HCT116 (cell line): ENCODE data around the gene TFF3. TPM values are rescaled to one million over a fixed set of nuclear protein-coding genes. Genes with fewer than 3 reads are reported as not detected.

Experiments used
- ATAC-seq: fragments of 200-7000 bp; cut with Tn5 transposase; 2 replicates; pipeline ENCODE4 v1.9.1; 2020; ENCODE audit warnings: mild to moderate bottlenecking, moderate library complexity
- BruUV-seq: library from RNA; stranded (reverse); fragments of 400-500 nt; replicated peaks from 2 replicates; lab custom pipeline; 2021; lab: Mats Ljungman, UMichigan
- CTCF ChIA-PET: fragments of 300-600 bp; sonication (Branson Sonifier 250); formaldehyde crosslinking; loops from one replicate; lab custom pipeline; 2021; ENCODE audit warnings: antibody characterized with exemption; lab: Charles Lee
- POLR2A ChIA-PET: fragments of 300-600, 350-600 bp; sonication (Branson Sonifier 250); formaldehyde crosslinking; loops from one replicate; lab custom pipeline; 2021; ENCODE audit warnings: antibody characterized with exemption; lab: Charles Lee
- RAD21 ChIA-PET, 2 experiments: fragments of 300-600 bp; sonication (Branson Sonifier 250); formaldehyde crosslinking; loops; one replicate each; lab custom pipeline; 2023; ENCODE audit warnings: low total read pairs in 2 of 2; ENCODE audit not compliant: uncharacterized antibody in 2 of 2, unreplicated experiment in 2 of 2, low non-redundant PET in 1 of 2; lab: Charles Lee
- DNase-seq: peaks from one replicate; pipeline ENCODE4 v3.0.0-alpha.2; 2010; ENCODE audit warnings: low read depth, low spot score
- H2AFZ ChIP-seq: fragments of 200-600 bp; shearing (Covaris generic), sonication (generic); 2 replicates; pipeline ENCODE4 v1.6.1; 2017; ENCODE audit warnings: low read depth, mixed run types, mixed read lengths, antibody characterized with exemption, low read length; ENCODE audit not compliant: poor library complexity, severe bottlenecking
- H3K27ac ChIP-seq: 2 replicates; pipeline ENCODE4 v1.5.1; 2012; ENCODE audit warnings: low read depth, low read length
- H3K27me3 ChIP-seq: fragments of 200-600 bp; sonication (generic); 2 replicates; pipeline ENCODE4 v1.6.1; 2016; ENCODE audit warnings: mixed run types, low read length, mixed read lengths; ENCODE audit not compliant: insufficient read depth
- H3K36me3 ChIP-seq, 2 experiments: fragments of 200-500 bp in 1 of 2; fragments of 200-600 bp in 1 of 2; sonication (Bioruptor generic) in 1 of 2; sonication (generic) in 1 of 2; 2 replicates each; pipeline versions ENCODE4 v1.5.1 to v1.6.1; 2014 to 2016; ENCODE audit warnings: low read length in 2 of 2, inconsistent platforms in 1 of 2, mixed read lengths in 1 of 2, mixed run types in 1 of 2; ENCODE audit not compliant: insufficient read depth in 2 of 2, control insufficient read depth in 1 of 2
- H3K4me1 ChIP-seq, 2 experiments: fragments of 200-600 bp in 1 of 2; sonication (generic) in 1 of 2; 2 replicates each; pipeline versions ENCODE4 v1.5.1 to v1.6.1; 2012 to 2017; ENCODE audit warnings: low read length in 2 of 2, inconsistent platforms in 1 of 2, mild to moderate bottlenecking in 1 of 2, mixed read lengths in 1 of 2, mixed run types in 1 of 2, moderate library complexity in 1 of 2; ENCODE audit not compliant: insufficient read depth in 2 of 2, control insufficient read depth in 1 of 2
- H3K4me2 ChIP-seq: fragments of 200-600 bp; sonication (generic); 2 replicates; pipeline ENCODE4 v1.6.1; 2017; ENCODE audit warnings: mixed run types, low read length, mixed read lengths
- H3K4me3 ChIP-seq, 2 experiments: fragments of 200-600 bp in 1 of 2; sonication (generic) in 1 of 2; replicated peaks in 1 of 2; 2 replicates each; pipeline ENCODE4 v1.5.1; 2011 to 2016; ENCODE audit warnings: low read length in 2 of 2, control low read depth in 1 of 2, low read depth in 1 of 2, mild to moderate bottlenecking in 1 of 2, mixed read lengths in 1 of 2, mixed run types in 1 of 2
- H3K79me2 ChIP-seq: fragments of 200-600 bp; sonication (generic); 2 replicates; pipeline ENCODE4 v1.6.1; 2017; ENCODE audit warnings: mild to moderate bottlenecking, mixed run types, low read length, moderate library complexity, mixed read lengths; ENCODE audit not compliant: insufficient read depth
- H3K9ac ChIP-seq: fragments of 200-600 bp; sonication (generic); 2 replicates; pipeline ENCODE4 v1.6.1; 2016; ENCODE audit warnings: low read length, mixed read lengths
- H3K9me2 ChIP-seq: fragments of 200-600 bp; sonication (generic), shearing (Covaris generic); 2 replicates; pipeline ENCODE4 v1.6.1; 2017; ENCODE audit warnings: mixed run types, mild to moderate bottlenecking, moderate library complexity; ENCODE audit not compliant: insufficient read depth
- H3K9me3 ChIP-seq, 2 experiments: fragments of 200-500 bp in 1 of 2; fragments of 200-600 bp in 1 of 2; sonication (Bioruptor generic) in 1 of 2; sonication (generic) in 1 of 2; 2 replicates each; pipeline ENCODE4 v1.6.1; 2014 to 2017; ENCODE audit warnings: low read length in 2 of 2, mixed read lengths in 2 of 2, inconsistent platforms in 1 of 2, low read depth in 1 of 2, mild to moderate bottlenecking in 1 of 2, mixed run types in 1 of 2, moderate library complexity in 1 of 2; ENCODE audit not compliant: control insufficient read depth in 1 of 2, insufficient read depth in 1 of 2
- H4K20me1 ChIP-seq: fragments of 200-600 bp; sonication (generic), shearing (Covaris generic); 2 replicates; pipeline ENCODE4 v1.6.1; 2017; ENCODE audit warnings: mixed run types, mild to moderate bottlenecking, moderate library complexity; ENCODE audit not compliant: insufficient read depth
- ATF3 ChIP-seq: IDR thresholded peaks from 2 replicates; pipeline ENCODE4 v1.6.1; 2012
- CBX3 ChIP-seq: IDR thresholded peaks from 2 replicates; pipeline ENCODE4 v1.6.1; 2012; ENCODE audit warnings: low read depth
- CEBPB ChIP-seq: IDR thresholded peaks from 2 replicates; pipeline ENCODE4 v1.6.1; 2012; ENCODE audit warnings: low read depth
- CTCF ChIP-seq, 3 experiments: fragments of 200-600 bp in 1 of 3; sonication (generic) in 1 of 3; IDR thresholded peaks in 2 of 3; conservative IDR thresholded peaks in 1 of 3; 2 replicates each; pipeline ENCODE4 v1.5.1; 2012 to 2017; ENCODE audit warnings: low read depth in 2 of 3, low read length in 2 of 3, antibody characterized with exemption in 1 of 3, borderline replicate concordance in 1 of 3, control low read depth in 1 of 3, mild to moderate bottlenecking in 1 of 3, mixed read lengths in 1 of 3, mixed run types in 1 of 3, moderate library complexity in 1 of 3; ENCODE audit not compliant: insufficient read depth in 1 of 3
- EGR1 ChIP-seq: IDR thresholded peaks from 2 replicates; pipeline ENCODE4 v1.6.1; 2012; ENCODE audit warnings: low read depth
- ELF1 ChIP-seq: IDR thresholded peaks from 2 replicates; pipeline ENCODE4 v1.6.1; 2012; ENCODE audit warnings: low read depth, borderline replicate concordance
- EZH2phosphoT487 ChIP-seq: fragments of 200-600 bp; IDR thresholded peaks from 2 replicates; pipeline ENCODE4 v1.6.1; 2018; ENCODE audit warnings: antibody characterized with exemption, borderline replicate concordance
- FOSL1 ChIP-seq: IDR thresholded peaks from 2 replicates; pipeline ENCODE4 v1.6.1; 2012; ENCODE audit warnings: low read depth
- JUND ChIP-seq: IDR thresholded peaks from 2 replicates; pipeline ENCODE4 v1.6.1; 2012
- POLR2A ChIP-seq: IDR thresholded peaks from 2 replicates; pipeline ENCODE4 v1.7.0; 2011; ENCODE audit warnings: borderline replicate concordance; ENCODE audit not compliant: insufficient read depth, insufficient read length; ENCODE audit errors: extremely low read depth
- POLR2AphosphoS5 ChIP-seq: IDR thresholded peaks from 2 replicates; pipeline ENCODE4 v1.6.1; 2011; ENCODE audit warnings: mild to moderate bottlenecking, low read depth, low read length, moderate library complexity
- REST ChIP-seq: IDR thresholded peaks from 2 replicates; pipeline ENCODE4 v1.6.1; 2012; ENCODE audit warnings: low read depth
- SIN3A ChIP-seq: IDR thresholded peaks from 2 replicates; pipeline ENCODE4 v1.6.1; 2012; ENCODE audit warnings: low read depth
- SP1 ChIP-seq: IDR thresholded peaks from 2 replicates; pipeline ENCODE4 v1.6.1; 2012; ENCODE audit warnings: low read depth
- SRF ChIP-seq: IDR thresholded peaks from 2 replicates; pipeline ENCODE4 v1.6.1; 2012; ENCODE audit warnings: low read depth
- TCF7L2 ChIP-seq: IDR thresholded peaks from 2 replicates; pipeline ENCODE4 v1.7.0; 2011; ENCODE audit warnings: borderline replicate concordance, inconsistent platforms; ENCODE audit not compliant: insufficient read depth, insufficient read length; ENCODE audit errors: extremely low read depth
- YY1 ChIP-seq: IDR thresholded peaks from 2 replicates; pipeline ENCODE4 v1.6.1; 2011; ENCODE audit warnings: low read length, low read depth, moderate library complexity, mild to moderate bottlenecking; ENCODE audit not compliant: insufficient replicate concordance; ENCODE audit errors: extremely low read depth
- ZBTB33 ChIP-seq: IDR thresholded peaks from 2 replicates; pipeline ENCODE4 v1.6.1; 2011; ENCODE audit warnings: mild to moderate bottlenecking, low read length, moderate library complexity; ENCODE audit not compliant: insufficient replicate concordance; ENCODE audit errors: extremely low read depth
- ZFX ChIP-seq: fragments of 450-650 bp; IDR thresholded peaks from 2 replicates; pipeline ENCODE4 v1.6.1; 2017
- ZNF274 ChIP-seq: fragments of 200-500 bp; sonication (Bioruptor generic); IDR thresholded peaks from 2 replicates; pipeline ENCODE4 v1.6.1; 2014; ENCODE audit warnings: mild to moderate bottlenecking, low read depth, low read length, inconsistent platforms
- intact Hi-C: fragments of 100-400 bp; cut with micrococcal nuclease; formaldehyde crosslinking; loops from 2 replicates; pipeline ENCODE4 v1.10.0; 2022
- total RNA-seq: library from RNA; stranded (reverse); gene quantifications from one replicate; pipeline ENCODE4 v1.2.1, GENCODE V29; 2021; ENCODE audit not compliant: unreplicated experiment

The TFF3 gene
- total RNA-seq, 1 experiment from 2014 or later = 0.22 TPM

- CTCF ChIA-PET = no interaction called here
- POLR2A ChIA-PET = no interaction called here
- RAD21 ChIA-PET = no interaction called here
- H3K9ac ChIP-seq = no peak overlapping the region
- no peaks in the 10 kb centered on the region for H3K27me3 ChIP-seq
- H3K27ac ChIP-seq = no peak overlapping the region
- no peaks in the 10 kb centered on the region for H3K36me3 ChIP-seq
- no peaks in the 10 kb centered on the region for H3K79me2 ChIP-seq
- H3K4me2 ChIP-seq = no peak overlapping the region
- H3K4me1 ChIP-seq = no peaks in the 10 kb centered on the region
- H2AFZ ChIP-seq = no peak overlapping the region
- no peak overlapping the region for H3K4me3 ChIP-seq
- H3K9me2 ChIP-seq = no peaks in the 10 kb centered on the region
- intact Hi-C loops = no loop called here
- no peaks in the 10 kb centered on the region for H3K9me3 ChIP-seq
- TF ChIP-seq JUND (no peak), EGR1 (no peak), CEBPB (no peak), ATF3 (no peak), ZBTB33 (no peak), ZFX (no peak), SIN3A (no peak), ELF1 (no peak), EZH2phosphoT487 (no peak), SRF (no peak), POLR2A (no peak), ZNF274 (no peak), REST (no peak), TCF7L2 (no peak), CTCF (IDR thresholded peaks at IDR 0.05 in 2 of 3, conservative IDR thresholded peaks at IDR 0.05 in 1 of 3; ENCODE audit: borderline replicate concordance in 1 of 3, insufficient read depth in 1 of 3, low read depth in 2 of 3, low read length in 2 of 3) (no peak), YY1 (no peak), POLR2AphosphoS5 (no peak), FOSL1 (no peak), SP1 (no peak), CBX3 (no peak)
- BruUV-seq = no TSS peak
- H4K20me1 ChIP-seq = no peaks in the 10 kb centered on the region
- no peak for DNase-seq
- ATAC-seq = no peak
These were observed 28.3 kb upstream of the TFF3 start for GRCh38 chr21:42343556-42343955.
